GM12878 (cell line): ENCODE measurements around the gene FUZ. TPM values are rescaled to one million over a fixed set of nuclear protein-coding genes. Genes with fewer than 3 reads are reported as not detected.

Experiments used
- ATF2 ChIP-seq: IDR thresholded peaks from 2 replicates; pipeline ENCODE4 v1.6.1; 2012; ENCODE audit warnings: low read length, inconsistent platforms
- BACH1 ChIP-seq: fragments of 450-650 bp; IDR thresholded peaks from 2 replicates; pipeline ENCODE4 v1.6.1; 2017; ENCODE audit warnings: mild to moderate bottlenecking, borderline replicate concordance
- BRCA1 ChIP-seq: IDR thresholded peaks from 2 replicates; pipeline ENCODE4 v1.6.1; 2011; ENCODE audit warnings: low read depth, low read length, improper control_type of control experiment
- CEBPZ ChIP-seq: fragments of 150-350 bp; IDR thresholded peaks from 2 replicates; pipeline ENCODE4 v1.6.1; 2016; ENCODE audit warnings: low read depth, low read length
- EP300 ChIP-seq, 2 experiments: fragments of 150-350 bp in 1 of 2; IDR thresholded peaks; 2 replicates each; pipeline ENCODE4 v1.6.1; 2011 to 2012; ENCODE audit warnings: low read depth in 2 of 2, low read length in 2 of 2, borderline replicate concordance in 1 of 2, improper control_type of control experiment in 1 of 2, inconsistent platforms in 1 of 2; ENCODE audit not compliant: control insufficient read depth in 1 of 2
- IKZF1 ChIP-seq: fragments of 450-650 bp; conservative IDR thresholded peaks from 2 replicates; pipeline ENCODE4 v1.6.1; 2017; ENCODE audit warnings: antibody characterized with exemption, mild to moderate bottlenecking
- MTA2 ChIP-seq: fragments of 450-650 bp; IDR thresholded peaks from 2 replicates; pipeline ENCODE4 v1.6.1; 2016; ENCODE audit warnings: low read depth, mild to moderate bottlenecking, moderate library complexity
- PAX5 ChIP-seq: IDR thresholded peaks from 2 replicates; pipeline ENCODE4 v1.6.1; 2011; ENCODE audit warnings: low read depth, low read length, borderline replicate concordance
- RCOR1 ChIP-seq: conservative IDR thresholded peaks from 2 replicates; pipeline ENCODE4 v1.6.1; 2012; ENCODE audit warnings: low read depth, low read length, improper control_type of control experiment
- SMARCA5 ChIP-seq: fragments of 450-650 bp; IDR thresholded peaks from 2 replicates; pipeline ENCODE4 v1.6.1; 2017; ENCODE audit warnings: mild to moderate bottlenecking
- SP1 ChIP-seq: IDR thresholded peaks from one replicate; pipeline ENCODE4 v1.6.1; 2011; ENCODE audit warnings: low read depth, low read length
- SUZ12 ChIP-seq: fragments of 200-600 bp; sonication (generic); IDR thresholded peaks from one replicate; pipeline ENCODE4 v1.6.1; 2018; ENCODE audit warnings: antibody characterized with exemption, mild to moderate bottlenecking; ENCODE audit not compliant: unreplicated experiment
- TARDBP ChIP-seq: IDR thresholded peaks from 2 replicates; pipeline ENCODE4 v1.6.1; 2016; ENCODE audit warnings: borderline replicate concordance
- ZBTB11 ChIP-seq: fragments of 450-650 bp; formaldehyde crosslinking; IDR thresholded peaks from 2 replicates; pipeline ENCODE4 v1.5.0; 2022; ENCODE audit warnings: mild to moderate bottlenecking, missing genetic modification characterization
- ZNF592 ChIP-seq: fragments of 450-650 bp; IDR thresholded peaks from 2 replicates; pipeline ENCODE4 v1.6.1; 2017; ENCODE audit warnings: mild to moderate bottlenecking, moderate library complexity
- polyA plus RNA-seq, 11 experiments: library from polyadenylated mRNA; depleted of rRNA in 4 of 11; unstranded in 6 of 11; stranded (reverse) in 5 of 11; fragments of >200 nt; fragmentation: Nextera tagmentation in 4 of 11; fragmentation: Illumina TruSeq in 1 of 11; extraction: Ambion mirVana in 4 of 11; extraction: Trizol in 1 of 11; gene quantifications; 1 replicate in 1 of 11; 2 replicates in 10 of 11; pipeline versions ENCODE4 v1.2.1 to v1.2.3, GENCODE V29; 2011 to 2016; ENCODE audit warnings: inconsistent platforms in 2 of 11, missing spikeins in 2 of 11, low read depth in 1 of 11
- total RNA-seq, 4 experiments: library from RNA; depleted of rRNA in 3 of 4; stranded (reverse); fragments of >200 nt in 3 of 4; fragmentation: Illumina TruSeq in 1 of 4; extraction: Trizol in 1 of 4; gene quantifications; 2 replicates each; pipeline versions ENCODE4 v1.2.1 to v1.2.3, GENCODE V29; 2013 to 2021

The FUZ gene
- total and polyA plus RNA-seq, 10 of the 15 experiments (the other 5 are each of a cell fraction or from before 2014, with no cell fraction given) = 0.18 to 11.5 (median 8.8) TPM

- TF ChIP-seq CEBPZ (no peak), SMARCA5 (peak; percentile 40; the same call in 1 of the 2 replicates), RCOR1 (no peak), BACH1 (peak; percentile 53; the same call in 1 of the 2 replicates), PAX5 (peak; percentile 14; the same call in 1 of the 2 replicates), ATF2 (no peak), EP300 (IDR thresholded peaks at IDR 0.05; ENCODE audit: borderline replicate concordance in 1 of 2, control insufficient read depth in 1 of 2, low read depth in 2 of 2, low read length in 2 of 2) (no peak), ZNF592 (no peak), TARDBP (no peak), ZBTB11 (CRISPR knock-in tag) (no peak), BRCA1 (no peak), IKZF1 (peak; percentile 58), MTA2 (no peak), SUZ12 (no peak), SP1 (no peak)
These were observed 3.7 kb downstream of the FUZ start (continued) for GRCh38 chr19:49809160-49809940.
